ENCODE results near the gene OGFOD3. TPM values are rescaled to one million over a fixed set of nuclear protein-coding genes. Genes with fewer than 3 reads are reported as not detected.
"Not testable (repeated sequence)": the region's sequence is repeated elsewhere in the genome, so short reads cannot be mapped to it uniquely, and the experiment has no call there.

OGFOD3 gene
- total RNA-seq, 1 donor from 2014 or later, result 63.9 TPM

DNA sequence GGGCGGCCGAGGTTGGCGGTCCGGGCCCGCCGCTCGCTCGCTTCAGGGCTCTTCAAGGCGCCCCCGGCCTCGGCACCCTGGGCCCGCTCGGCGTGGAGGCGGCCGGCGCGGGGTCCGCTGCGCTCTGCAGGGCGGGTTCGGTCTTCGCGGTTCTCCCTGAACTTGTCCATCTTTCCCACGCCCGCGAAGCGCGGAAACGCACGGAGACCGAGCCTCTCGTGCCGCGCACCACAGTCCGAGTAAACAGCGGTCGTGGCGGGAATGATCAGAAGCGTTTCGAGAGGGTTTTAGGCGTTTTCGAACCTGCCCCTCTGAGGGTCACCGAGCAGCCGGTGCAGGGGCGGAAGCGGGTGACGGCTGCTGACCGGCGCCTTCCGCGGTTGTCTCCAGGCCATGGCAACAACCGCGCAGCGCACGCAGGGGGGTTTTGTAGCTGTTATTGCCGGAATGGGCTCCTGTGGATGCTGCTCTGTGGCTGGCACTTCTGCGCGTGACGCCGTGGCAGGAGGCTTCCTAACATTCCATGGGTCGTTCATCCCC, 40.6 kb upstream of the OGFOD3 start:
- peak overlapping the region; percentile 87 for H3K4me3 ChIP-seq (ENCODE audit: low read depth, low read length)
- no peak for DNase-seq (ENCODE audit: low read depth)
- TF ChIP-seq, protein P1, sequence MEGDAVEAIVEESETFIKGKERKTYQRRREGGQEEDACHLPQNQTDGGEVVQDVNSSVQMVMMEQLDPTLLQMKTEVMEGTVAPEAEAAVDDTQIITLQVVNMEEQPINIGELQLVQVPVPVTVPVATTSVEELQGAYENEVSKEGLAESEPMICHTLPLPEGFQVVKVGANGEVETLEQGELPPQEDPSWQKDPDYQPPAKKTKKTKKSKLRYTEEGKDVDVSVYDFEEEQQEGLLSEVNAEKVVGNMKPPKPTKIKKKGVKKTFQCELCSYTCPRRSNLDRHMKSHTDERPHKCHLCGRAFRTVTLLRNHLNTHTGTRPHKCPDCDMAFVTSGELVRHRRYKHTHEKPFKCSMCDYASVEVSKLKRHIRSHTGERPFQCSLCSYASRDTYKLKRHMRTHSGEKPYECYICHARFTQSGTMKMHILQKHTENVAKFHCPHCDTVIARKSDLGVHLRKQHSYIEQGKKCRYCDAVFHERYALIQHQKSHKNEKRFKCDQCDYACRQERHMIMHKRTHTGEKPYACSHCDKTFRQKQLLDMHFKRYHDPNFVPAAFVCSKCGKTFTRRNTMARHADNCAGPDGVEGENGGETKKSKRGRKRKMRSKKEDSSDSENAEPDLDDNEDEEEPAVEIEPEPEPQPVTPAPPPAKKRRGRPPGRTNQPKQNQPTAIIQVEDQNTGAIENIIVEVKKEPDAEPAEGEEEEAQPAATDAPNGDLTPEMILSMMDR (conservative IDR thresholded peaks at IDR 0.05; ENCODE audit: low read depth, low read length), result no peak

DNA sequence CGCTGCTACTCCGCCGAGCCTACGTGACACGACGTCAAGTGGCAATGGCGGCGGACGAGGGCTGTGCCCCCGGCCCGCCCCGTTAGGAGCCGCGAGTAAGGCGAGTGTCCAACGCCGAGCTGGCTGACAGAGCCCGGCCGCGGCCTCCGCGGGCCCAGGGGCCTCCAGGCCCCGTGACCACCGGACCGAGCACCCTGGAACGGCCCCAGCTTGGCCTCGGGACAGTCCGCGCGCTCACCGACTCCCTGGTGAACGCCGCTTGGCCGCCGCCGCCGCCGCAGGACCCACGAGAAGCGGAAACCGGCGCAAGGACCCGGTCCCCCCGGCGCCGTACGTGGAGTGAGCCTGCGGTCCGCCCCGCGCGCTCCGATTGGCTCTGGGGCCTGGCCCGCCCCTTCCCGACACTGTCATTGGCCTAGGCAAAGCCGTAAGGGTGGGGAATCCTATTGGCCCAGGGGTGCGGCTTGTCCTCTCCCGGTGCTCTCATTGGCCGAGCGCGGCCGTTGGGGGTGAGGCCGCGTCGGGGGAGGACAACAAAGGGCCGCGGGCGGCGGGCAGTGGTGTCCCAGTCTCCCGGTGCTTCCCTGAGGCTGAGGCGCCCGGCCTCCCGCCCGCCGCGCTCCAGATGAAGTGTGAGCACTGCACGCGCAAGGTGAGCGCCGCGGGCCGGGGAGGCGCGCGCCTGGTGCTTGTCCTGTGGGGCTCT, 39.9 kb upstream of the OGFOD3 start, which contains the start of gene NARF:
Gene NARF (plus strand): TSS at position 563 of the 706 bp plus-strand sequence. CDS start 63 bp downstream, at position 626.
- DNase-seq (ENCODE audit: low read depth), result peak; percentile 65
- H3K4me3 ChIP-seq (ENCODE audit: low read depth, low read length), result peak within 1 kb of the TSS; percentile 87
- TF ChIP-seq, protein P1 (conservative IDR thresholded peaks at IDR 0.05; ENCODE audit: low read depth, low read length), result no peak

DNA sequence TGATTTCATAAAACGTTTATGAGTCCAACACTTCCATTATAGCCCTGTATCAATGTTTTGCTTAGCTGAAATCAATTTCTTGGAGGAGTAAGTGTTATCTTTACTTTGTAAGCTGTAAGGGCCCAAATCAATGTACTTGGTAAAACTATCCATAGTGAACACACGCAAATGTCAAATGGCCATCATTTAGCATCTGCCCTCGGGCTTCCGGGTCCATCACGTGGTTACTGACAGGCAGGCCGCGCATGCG, 39.5 kb upstream of the OGFOD3 start:
- TF ChIP-seq, protein P1 (conservative IDR thresholded peaks at IDR 0.05; ENCODE audit: low read depth, low read length), result no peak
- peak overlapping the region; percentile 87 for H3K4me3 ChIP-seq (ENCODE audit: low read depth, low read length)
- DNase-seq (ENCODE audit: low read depth), result peak; percentile 39

DNA sequence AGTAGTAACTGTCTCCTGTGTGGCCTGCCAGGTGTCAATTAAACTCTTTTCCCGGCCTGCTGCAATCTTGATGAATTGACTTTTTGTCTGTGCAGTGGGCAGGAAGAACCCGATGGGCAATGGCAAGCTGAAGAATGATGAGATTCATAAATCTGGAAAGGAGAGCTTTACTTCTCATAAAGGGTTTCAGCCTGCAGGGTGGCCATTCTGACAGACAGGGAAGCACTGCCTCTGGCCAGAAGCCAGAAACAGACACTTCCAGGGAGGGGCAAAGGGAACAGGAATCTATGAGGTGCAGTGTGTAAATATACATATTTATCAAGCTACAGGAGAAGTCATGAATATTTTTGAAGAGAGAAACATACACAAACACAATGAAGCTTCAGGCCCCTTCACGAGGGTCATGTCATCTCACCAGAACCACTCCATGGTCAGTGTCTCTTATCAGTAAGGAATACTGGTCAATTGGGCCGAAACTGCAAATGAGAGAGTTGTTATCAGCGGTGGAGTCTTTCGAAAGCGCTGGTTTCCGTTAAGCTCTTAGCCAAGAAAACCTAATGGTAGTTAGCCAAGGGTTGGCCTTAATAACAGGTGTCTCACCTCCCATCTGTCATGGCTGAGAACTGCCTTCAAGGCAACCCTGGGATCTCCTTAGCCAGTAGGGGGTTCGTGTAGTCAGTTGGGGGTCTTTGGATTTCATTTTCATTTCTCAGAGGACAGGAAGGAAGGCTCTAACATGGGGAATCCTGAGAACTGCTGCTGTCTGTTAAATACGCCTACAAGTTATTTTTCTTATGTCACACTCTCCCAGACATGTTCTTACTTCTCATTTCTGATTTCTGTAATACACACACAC, 38.9 kb upstream of the OGFOD3 start:
- no peak for DNase-seq (ENCODE audit: low read depth)
- TF ChIP-seq, protein P1 (conservative IDR thresholded peaks at IDR 0.05; ENCODE audit: low read depth, low read length), result no peak

DNA sequence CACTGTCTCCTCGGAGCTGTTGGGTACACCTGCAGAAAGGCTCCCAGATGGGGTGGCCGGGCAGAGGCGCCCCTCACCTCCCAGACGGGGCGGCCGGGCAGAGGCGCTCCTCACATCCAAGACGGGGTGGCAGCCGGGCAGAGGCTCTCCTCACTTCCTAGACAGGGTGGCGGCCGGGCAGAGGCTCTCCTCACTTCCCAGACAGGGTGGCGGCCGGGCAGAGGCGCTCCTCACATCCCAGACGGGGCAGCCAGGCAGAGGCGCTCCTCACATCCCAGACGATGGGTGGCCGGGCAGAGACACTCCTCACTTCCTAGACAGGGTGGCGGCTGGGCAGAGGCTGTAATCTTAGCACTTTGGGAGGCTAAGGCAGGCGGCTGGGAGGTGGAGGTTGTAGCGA, 35.3 kb upstream of the OGFOD3 start:
- DNase-seq (ENCODE audit: low read depth); H3K4me3 ChIP-seq (ENCODE audit: low read depth, low read length): not testable (repeated sequence)

More for the DNA sequence above, 38.9 kb upstream of the OGFOD3 start:
- peak overlapping the region; percentile 87 for H3K4me3 ChIP-seq (ENCODE audit: low read depth, low read length)

DNA sequence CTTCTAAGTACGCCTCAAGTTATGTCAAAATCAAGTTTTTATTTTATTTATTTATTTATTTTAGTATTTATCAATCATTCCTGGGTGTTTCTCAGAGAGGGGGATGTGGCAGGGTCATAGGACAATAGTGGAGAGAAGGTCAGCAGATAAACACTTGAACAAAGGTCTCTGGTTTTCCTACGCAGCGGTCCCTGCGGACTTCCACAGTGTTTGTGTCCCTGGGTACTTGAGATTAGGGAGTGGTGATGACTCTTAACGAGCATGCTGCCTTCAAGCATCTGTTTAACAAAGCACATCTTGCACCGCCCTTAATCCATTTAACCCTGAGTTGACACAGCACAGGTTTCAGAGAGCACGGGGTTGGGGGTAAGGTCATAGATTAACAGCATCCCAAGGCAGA, 34.8 kb upstream of the OGFOD3 start:
- not testable (repeated sequence) for H3K4me3 ChIP-seq (ENCODE audit: low read depth, low read length)

DNA sequence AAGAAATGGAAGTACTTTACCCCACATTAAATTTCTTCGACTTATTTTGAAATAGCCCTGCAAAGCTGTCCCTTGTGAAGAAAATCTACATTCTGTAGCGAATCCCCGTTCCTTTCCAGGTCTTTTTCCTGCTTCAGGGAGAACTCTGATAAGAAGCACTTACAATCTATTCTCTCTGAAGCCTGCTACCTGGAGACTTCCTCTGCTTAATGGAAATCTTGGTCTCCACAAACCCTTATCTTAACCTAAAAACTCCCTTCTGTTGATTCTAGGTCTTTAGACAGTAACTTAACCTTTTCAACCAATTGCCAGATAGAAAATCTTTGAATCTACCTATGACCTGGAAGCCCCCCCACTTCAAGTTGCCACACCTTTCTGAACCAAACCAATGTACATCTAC, 33.8 kb upstream of the OGFOD3 start:
- no peak overlapping the region for H3K4me3 ChIP-seq (ENCODE audit: low read depth, low read length)
- no peak for DNase-seq (ENCODE audit: low read depth)
- TF ChIP-seq, protein P1 (conservative IDR thresholded peaks at IDR 0.05; ENCODE audit: low read depth, low read length), result no peak

More for the DNA sequence above, 34.8 kb upstream of the OGFOD3 start:
- not testable (repeated sequence) for DNase-seq (ENCODE audit: low read depth)
